HG02973 (cell line): ENCODE results near the gene RPS3.
"Not testable (repeated sequence)": the region's sequence is repeated elsewhere in the genome, so short reads cannot be mapped to it uniquely, and the experiment has no call there.

ENCODE experiments used
- ATAC-seq: cut with Tn5 transposase; IDR thresholded peaks from one replicate; pipeline ENCODE4 v1.9.1; 2021; ENCODE audit warnings: moderate library complexity; ENCODE audit not compliant: unreplicated experiment

Gene RPS3

DNA sequence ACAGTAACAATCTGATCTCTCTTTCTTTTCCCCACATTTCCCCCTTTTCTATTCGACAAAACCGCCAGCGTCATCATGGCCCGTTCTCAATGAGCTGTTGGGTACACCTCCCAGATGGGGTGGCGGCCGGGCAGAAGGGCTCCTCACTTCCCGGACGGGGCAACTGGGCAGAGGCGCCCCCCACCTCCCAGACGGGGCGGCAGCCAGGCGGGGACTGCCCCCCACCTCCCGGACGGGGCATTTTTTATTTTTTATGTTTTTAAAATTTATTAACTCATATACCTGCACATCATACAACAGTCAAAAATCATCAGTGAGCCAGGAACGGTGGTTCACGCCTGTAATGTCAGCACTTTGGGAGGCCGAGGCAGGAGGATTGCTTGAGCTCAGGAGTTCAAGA, 20.5 kb upstream of the RPS3 start:
- not testable (repeated sequence) for ATAC-seq

DNA sequence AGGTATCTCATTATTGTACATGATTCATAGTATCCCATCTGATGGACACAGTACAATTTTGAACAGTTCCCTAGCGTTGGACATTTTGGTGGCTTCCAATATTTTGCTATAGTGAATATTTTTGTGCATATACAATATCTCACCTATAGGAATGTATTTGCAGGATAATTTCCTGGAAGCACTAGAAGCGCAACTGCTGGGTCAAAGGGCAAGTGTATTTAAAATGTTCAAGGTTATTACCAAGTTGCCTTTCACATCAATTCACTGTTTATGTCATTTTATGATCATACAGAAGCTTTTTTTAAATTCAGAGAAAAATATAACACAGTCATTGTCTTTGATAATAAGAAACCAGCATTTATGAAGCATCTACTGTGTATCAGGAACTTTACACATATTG, 19.1 kb upstream of the RPS3 start:
- no peak for ATAC-seq

GRCh38 chr11:75380716-75381420, 18.4 kb upstream of the RPS3 start:
- ATAC-seq, result no peak

GRCh38 chr11:75383246-75383645, 16.1 kb upstream of the RPS3 start:
- no peak for ATAC-seq

DNA sequence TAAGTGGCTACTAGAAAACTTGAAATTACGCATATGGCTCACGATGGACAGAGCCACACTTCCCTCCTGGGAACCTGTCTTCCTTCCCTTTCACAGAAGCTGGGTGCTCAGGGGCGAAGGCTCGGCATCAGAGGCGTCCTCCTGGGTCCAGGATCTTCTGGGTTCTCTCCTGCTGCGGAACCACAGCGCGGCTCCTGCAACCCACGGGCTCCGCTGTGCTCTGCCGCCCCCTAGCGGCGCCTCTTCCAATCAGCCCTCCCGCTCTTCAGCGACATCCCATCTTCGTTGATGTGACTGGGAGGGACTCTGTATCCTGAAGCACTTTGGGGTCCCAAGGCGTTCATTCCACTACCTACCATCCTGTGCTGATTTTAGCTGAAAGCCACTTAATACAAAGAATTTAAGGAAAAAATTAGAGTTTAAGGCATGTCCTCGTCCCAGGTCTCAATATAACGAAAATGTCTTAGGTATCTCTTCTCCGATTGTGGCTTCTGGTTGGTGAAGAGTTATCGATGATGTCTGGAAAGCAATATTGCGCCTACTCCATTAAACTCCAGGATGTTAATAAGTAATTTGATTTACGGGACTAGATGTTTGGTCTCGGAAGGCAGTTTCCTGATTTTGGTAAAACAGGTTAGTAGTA, 14.8 kb upstream of the RPS3 start:
- ATAC-seq, result no peak

DNA sequence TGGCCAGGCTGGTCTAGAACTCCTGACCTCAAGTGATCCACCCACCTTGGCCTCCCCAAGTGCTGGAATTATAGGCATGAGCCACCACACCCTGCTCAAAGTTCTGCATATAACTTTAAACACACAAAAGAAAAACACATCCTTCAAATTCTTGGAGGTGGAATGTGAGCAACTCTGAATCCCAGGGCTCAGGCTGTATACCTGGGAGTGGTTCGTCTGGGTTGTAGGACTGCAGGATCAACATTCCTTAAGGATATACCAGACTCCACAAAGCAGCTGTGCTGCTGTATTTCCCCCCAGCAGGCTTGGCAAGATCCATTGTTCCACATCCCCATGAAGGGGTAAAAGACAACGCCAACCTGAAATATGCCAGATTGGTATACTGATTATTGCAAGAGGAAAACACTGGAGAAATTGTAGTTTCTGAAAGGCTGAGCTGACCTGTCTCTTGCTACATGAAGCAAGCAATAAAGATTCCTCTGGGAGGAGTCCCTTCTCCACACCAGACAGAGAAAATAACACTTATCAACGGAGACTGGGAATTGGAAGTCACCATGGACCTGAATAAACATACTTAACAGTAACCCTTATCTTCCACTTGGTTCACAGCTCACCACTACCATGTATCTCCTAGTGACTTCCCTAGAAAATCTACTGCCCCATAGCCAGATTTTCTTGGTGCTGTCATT, 12.2 kb upstream of the RPS3 start:
- no peak for ATAC-seq

DNA sequence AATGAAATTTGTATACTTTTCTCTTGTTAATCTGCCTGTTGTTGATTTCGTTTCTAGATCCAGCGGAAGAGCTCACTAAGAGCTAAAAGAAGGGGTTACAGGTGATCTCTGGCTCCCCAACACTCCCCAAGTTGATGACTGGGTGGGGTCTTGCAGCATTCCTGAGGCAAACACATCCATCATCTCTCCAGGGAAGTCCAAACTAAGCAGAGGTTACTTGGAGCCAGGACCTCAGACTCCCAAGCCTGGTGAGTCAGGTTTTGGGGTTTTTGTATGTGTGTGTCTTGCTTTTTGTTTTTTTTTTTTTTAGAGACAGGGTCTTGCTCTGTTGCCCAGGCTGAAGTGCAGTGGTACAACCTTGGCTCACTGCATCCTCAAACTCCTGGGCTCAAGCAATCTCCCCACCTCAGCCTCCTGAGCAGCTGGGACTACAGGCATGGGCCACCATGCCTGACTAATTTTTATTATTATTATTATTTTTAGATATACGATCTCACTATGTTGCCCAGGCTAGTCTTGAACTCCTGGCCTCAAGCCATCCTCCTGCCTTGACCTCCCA, 11.5 kb upstream of the RPS3 start:
- ATAC-seq, result no peak

GRCh38 chr11:75388386-75389275, 10.7 kb upstream of the RPS3 start:
- ATAC-seq, result no peak

DNA sequence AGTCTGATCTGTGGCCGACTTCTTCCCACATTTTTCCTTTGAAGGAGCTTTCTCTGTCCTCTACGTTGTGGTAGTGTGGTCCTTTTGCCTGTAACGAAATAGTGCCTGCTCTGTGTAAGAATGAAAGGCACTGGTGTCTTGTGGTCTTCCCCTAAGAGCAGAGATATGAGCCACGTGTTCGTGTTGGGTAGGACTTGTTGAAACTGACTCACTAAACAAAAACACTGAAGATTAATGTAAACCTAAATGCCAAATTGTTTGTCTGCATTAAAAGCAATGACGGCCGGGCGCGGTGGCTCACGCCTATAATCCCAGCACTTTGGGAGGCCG, 10.1 kb upstream of the RPS3 start:
- ATAC-seq, result no peak

DNA sequence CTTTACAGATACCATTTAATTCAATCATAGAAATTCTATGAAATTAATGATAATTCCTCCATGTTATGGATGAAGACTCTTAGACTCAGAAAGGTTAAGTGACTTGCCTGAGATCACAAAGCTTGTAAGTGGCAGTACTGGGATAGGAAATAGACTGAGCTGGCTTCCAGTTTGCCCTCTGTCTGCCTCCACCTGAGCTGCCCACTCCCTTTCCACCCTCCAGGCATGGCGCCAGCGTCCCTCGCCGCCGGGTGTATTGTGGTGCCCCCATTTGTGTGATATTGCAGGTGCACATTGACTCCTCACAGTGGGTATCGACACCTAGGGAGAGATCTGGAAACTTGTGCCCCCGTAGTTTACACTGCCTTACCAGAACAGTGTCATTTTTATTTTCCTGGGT, 9.4 kb upstream of the RPS3 start:
- no peak for ATAC-seq

DNA sequence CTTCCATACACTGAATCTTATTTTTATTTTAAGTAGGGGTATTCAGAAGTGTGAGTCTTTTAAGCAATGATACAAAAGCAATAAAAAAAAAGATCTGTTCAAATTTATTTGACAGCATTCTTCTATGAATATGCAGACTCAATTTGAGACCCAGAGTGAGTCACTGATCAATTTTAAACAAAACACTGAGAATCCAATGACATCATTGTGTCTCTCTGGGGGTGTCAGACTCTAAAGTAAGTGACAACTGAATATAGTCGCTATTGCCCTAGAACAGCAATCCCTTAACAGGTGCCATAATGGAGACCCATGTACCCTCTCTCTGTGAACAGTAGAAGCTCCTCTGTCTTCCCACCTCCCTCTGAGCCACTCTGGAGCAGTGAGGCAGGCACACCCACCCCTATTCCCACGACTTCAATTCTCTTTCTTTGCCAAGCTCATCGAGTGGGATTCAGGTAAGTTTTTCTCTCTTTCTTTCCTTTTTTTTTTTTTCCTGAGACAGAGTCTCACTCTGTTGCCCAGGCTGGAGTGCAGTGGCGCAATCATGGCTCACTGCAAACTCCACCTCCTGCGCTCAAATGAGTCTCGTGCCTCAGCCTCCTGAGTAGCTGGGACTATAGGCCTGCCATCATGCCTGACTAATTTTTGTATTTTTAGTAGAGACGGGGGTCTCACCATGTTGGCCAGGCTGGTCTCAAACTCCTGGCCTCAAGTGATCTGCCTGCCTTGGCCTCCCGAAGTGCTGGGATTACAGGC, 5.1 kb upstream of the RPS3 start:
- ATAC-seq, result no peak

DNA sequence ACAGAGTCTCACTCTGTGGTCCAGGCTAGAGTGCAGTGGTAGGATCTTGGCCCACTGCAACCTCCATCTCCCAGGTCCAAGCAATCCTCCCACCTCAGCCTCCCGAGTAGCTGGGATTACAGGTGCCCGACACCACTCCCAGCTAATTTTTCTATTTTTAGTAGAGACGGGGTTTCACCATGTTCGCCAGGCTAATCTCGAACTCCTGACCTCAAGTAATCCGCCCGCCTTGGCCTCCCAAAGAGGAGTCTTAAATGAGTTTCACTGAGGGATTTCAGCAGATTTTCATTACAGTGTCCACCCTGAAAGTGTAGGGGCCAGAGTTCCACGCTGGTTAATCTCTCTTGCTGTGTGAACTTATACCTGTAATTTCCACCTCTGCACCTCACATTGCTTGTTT, 412 bp upstream of the RPS3 start:
- no peak for ATAC-seq

- no peak for ATAC-seq
These were observed 988 bp downstream of the RPS3 start for GRCh38 chr11:75400146-75400865.

- ATAC-seq, result no peak
These were observed 2.9 kb downstream of the RPS3 start for GRCh38 chr11:75402002-75402773.

GRCh38 chr11:75403037-75403436, 3.7 kb downstream of the RPS3 start:
- ATAC-seq, result no peak

DNA sequence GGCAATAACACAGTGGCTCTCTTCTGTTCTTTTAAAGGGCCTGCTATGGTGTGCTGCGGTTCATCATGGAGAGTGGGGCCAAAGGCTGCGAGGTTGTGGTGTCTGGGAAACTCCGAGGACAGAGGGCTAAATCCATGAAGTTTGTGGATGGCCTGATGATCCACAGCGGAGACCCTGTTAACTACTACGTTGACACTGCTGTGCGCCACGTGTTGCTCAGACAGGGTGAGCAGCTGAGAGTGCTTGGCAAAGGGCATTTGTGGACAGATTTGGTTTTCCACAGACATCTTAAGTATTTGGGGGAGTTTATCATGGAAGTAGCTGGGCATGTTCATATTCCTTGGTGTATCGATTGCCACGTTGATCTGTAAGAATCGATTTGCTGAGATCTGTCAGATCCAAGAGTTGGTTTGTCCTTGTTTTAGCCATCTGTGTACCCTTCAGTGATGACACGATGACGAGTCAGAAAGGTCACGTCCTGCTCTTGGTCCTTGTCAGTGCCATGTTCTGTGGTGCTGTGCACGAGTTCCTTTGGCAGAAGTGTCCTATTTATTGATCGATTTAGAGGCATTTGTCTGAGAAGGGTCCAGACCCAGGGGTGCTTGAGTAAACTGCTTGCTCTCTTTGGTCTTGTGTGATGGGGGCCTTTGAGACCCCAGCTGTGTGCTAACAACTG, 4.8 kb downstream of the RPS3 start:
- no peak for ATAC-seq

DNA sequence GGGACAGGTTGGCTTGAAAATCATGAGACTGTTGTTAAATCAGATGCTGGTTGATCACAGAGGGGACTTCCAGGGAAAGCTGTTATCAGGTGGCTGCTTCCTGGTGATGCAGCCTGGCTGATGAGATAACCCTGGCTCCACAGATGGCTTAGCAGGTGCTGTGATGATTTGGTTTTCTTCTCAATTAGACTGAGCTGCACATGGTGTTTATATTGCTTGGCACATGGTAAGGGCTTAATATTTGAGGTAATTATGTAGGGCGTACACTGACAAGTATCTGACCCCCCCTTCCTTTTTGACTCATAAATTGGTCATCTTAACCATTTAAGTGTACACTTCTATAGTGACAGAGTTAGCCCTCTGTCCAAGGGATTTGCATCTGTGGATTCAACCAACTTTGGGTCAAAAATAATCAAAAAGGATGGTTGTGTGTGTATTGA, 7.0 kb downstream of the RPS3 start:
- ATAC-seq, result no peak

- ATAC-seq, result no peak
These were observed 9.6 kb downstream of the RPS3 start for GRCh38 chr11:75408957-75409219.

- not testable (repeated sequence) for ATAC-seq
These were observed 10.7 kb downstream of the RPS3 start for GRCh38 chr11:75409971-75410370.
